Endothelial cell of umbilical vein (primary cell): ENCODE measurements around the gene SH3BGRL2. TPM values are rescaled to one million over a fixed set of nuclear protein-coding genes. Genes with fewer than 3 reads are reported as not detected.

Experiments used
- BruUV-seq: library from RNA; stranded (reverse); fragments of 400-500 nt; replicated peaks from 2 replicates; lab custom pipeline; 2021; lab: Mats Ljungman, UMichigan
- CTCF ChIA-PET: fragments of 300-600, 350-600 bp; sonication (Branson Sonifier 250); formaldehyde crosslinking; loops from one replicate; lab custom pipeline; 2021; ENCODE audit warnings: antibody characterized with exemption, inconsistent platforms; lab: Charles Lee
- POLR2A ChIA-PET: fragments of 300-600, 350-600 bp; sonication (Branson Sonifier 250); formaldehyde crosslinking; loops from one replicate; lab custom pipeline; 2021; ENCODE audit warnings: antibody characterized with exemption, inconsistent platforms; lab: Charles Lee
- DNase-seq: peaks from one replicate; pipeline ENCODE4 v3.0.0-alpha.2; 2011; ENCODE audit warnings: low read depth, low spot score
- FAIRE-seq: peaks from 2 replicates; lab custom pipeline; 2011; peaks lifted over from hg19 to GRCh38; lab: Jason Lieb, UNC
- H2AFZ ChIP-seq: 2 replicates; pipeline ENCODE4 v1.6.0; 2012; ENCODE audit warnings: low read depth, low read length, control low read depth, inconsistent platforms
- H3K27ac ChIP-seq: 2 replicates; pipeline ENCODE4 v1.5.1; 2011; ENCODE audit warnings: low read depth, mild to moderate bottlenecking, control low read depth, low read length, moderate library complexity; ENCODE audit not compliant: insufficient read depth
- H3K27me3 ChIP-seq, 2 experiments: 2 replicates each; pipeline versions ENCODE4 v1.6.0 to v1.6.1; 2011; ENCODE audit warnings: low read length in 2 of 2, mixed read lengths in 1 of 2; ENCODE audit not compliant: control insufficient read depth in 2 of 2, insufficient read depth in 2 of 2
- H3K36me3 ChIP-seq, 2 experiments: 2 replicates in 1 of 2; 3 replicates in 1 of 2; pipeline ENCODE4 v1.5.1; 2011; ENCODE audit warnings: low read length in 2 of 2, mild to moderate bottlenecking in 1 of 2, moderate library complexity in 1 of 2; ENCODE audit not compliant: control insufficient read depth in 2 of 2, insufficient read depth in 2 of 2; ENCODE audit errors: extremely low read depth in 1 of 2
- H3K4me1 ChIP-seq: 3 replicates; pipeline ENCODE4 v1.5.1; 2011; ENCODE audit warnings: mild to moderate bottlenecking, low read length; ENCODE audit not compliant: control insufficient read depth, insufficient read depth; ENCODE audit errors: extremely low read depth
- H3K4me2 ChIP-seq: 2 replicates; pipeline ENCODE4 v1.6.1; 2011; ENCODE audit warnings: low read length, control low read depth, mixed read lengths; ENCODE audit not compliant: insufficient read depth
- H3K4me3 ChIP-seq, 3 experiments: fragments of 200-600 bp in 1 of 3; sonication (generic), shearing (Covaris generic) in 1 of 3; replicated peaks in 1 of 3; 2 replicates each; pipeline ENCODE4 v1.5.1; 2011 to 2016; ENCODE audit warnings: control low read depth in 3 of 3, low read length in 3 of 3, mild to moderate bottlenecking in 2 of 3, inconsistent platforms in 1 of 3, low read depth in 1 of 3, moderate library complexity in 1 of 3; ENCODE audit not compliant: insufficient read depth in 1 of 3
- H3K79me2 ChIP-seq: 2 replicates; pipeline ENCODE4 v1.6.0; 2012; ENCODE audit warnings: low read length, inconsistent platforms; ENCODE audit not compliant: control insufficient read depth, insufficient read depth
- H3K9ac ChIP-seq: replicated peaks from 2 replicates; pipeline ENCODE3; 2011; ENCODE audit warnings: low read length, control low read depth; ENCODE audit not compliant: insufficient read depth; ENCODE audit errors: extremely low read depth
- H3K9me1 ChIP-seq: replicated peaks from 3 replicates; pipeline ENCODE4 v1.6.0; 2011; ENCODE audit warnings: mild to moderate bottlenecking, low read length; ENCODE audit not compliant: control insufficient read depth, insufficient read depth; ENCODE audit errors: extremely low read depth
- H3K9me3 ChIP-seq: replicated peaks from 2 replicates; pipeline ENCODE4 v1.5.1; 2012; ENCODE audit warnings: low read length, inconsistent platforms; ENCODE audit not compliant: control insufficient read depth, insufficient read depth
- H4K20me1 ChIP-seq: replicated peaks from 2 replicates; pipeline ENCODE3; 2011; ENCODE audit warnings: mild to moderate bottlenecking, low read length; ENCODE audit not compliant: control insufficient read depth, insufficient read depth; ENCODE audit errors: extremely low read depth
- CTCF ChIP-seq, 2 donors: IDR thresholded peaks; 1 replicate in 1 of 2; 2 replicates in 1 of 2; pipeline ENCODE4 v1.5.1; 2011; ENCODE audit warnings: low read length in 2 of 2, mild to moderate bottlenecking in 2 of 2, moderate library complexity in 2 of 2, control low read depth in 1 of 2, inconsistent platforms in 1 of 2, low read depth in 1 of 2; ENCODE audit not compliant: insufficient read depth in 1 of 2; ENCODE audit errors: extremely low read depth in 1 of 2
- EZH2 ChIP-seq: IDR thresholded peaks from 2 replicates; pipeline ENCODE4 v1.6.1; 2012; ENCODE audit warnings: borderline replicate concordance, low read depth, mild to moderate bottlenecking, moderate library complexity, low read length, inconsistent platforms; ENCODE audit not compliant: severe bottlenecking
- FOS ChIP-seq: IDR thresholded peaks from 2 replicates; pipeline ENCODE4 v1.6.1; 2011; ENCODE audit warnings: mild to moderate bottlenecking, low read length, moderate library complexity, borderline replicate concordance; ENCODE audit not compliant: insufficient read depth
- GATA2 ChIP-seq: IDR thresholded peaks from 2 replicates; pipeline ENCODE4 v1.7.0; 2011; ENCODE audit warnings: low read depth, mild to moderate bottlenecking, moderate library complexity, mixed read lengths, low read length; ENCODE audit not compliant: insufficient read length, insufficient read depth
- JUN ChIP-seq: IDR thresholded peaks from 2 replicates; pipeline ENCODE4 v1.6.1; 2011; ENCODE audit warnings: borderline replicate concordance, low read depth; ENCODE audit not compliant: insufficient read length, insufficient read depth
- MAX ChIP-seq: IDR thresholded peaks from 2 replicates; pipeline ENCODE4 v1.6.1; 2011; ENCODE audit not compliant: insufficient read depth, insufficient read length
- MYC ChIP-seq: IDR thresholded peaks from one replicate; pipeline ENCODE4 v1.6.1; 2011; ENCODE audit warnings: mild to moderate bottlenecking, low read depth, low read length
- POLR2A ChIP-seq: IDR thresholded peaks from 2 replicates; pipeline ENCODE4 v1.6.1; 2012; ENCODE audit warnings: low read depth, mild to moderate bottlenecking, control low read depth, low read length
- POLR2AphosphoS5 ChIP-seq: IDR thresholded peaks from 2 replicates; pipeline ENCODE4 v1.6.1; 2012; ENCODE audit warnings: low read depth, mild to moderate bottlenecking, control low read depth, low read length, moderate library complexity; ENCODE audit not compliant: insufficient read depth
- dilution Hi-C: fragments of 300-500 bp; cut with MboI; formaldehyde crosslinking; loops from one replicate; pipeline ENCODE4 v1.15.0; 2019; ENCODE audit warnings: low sequenced_read_pairs; ENCODE audit not compliant: extremely low pct_ligation_motif_present
- intact Hi-C: fragments of 100-400 bp; cut with micrococcal nuclease; formaldehyde crosslinking; loops from one replicate; pipeline ENCODE4 v1.10.0; 2022
- polyA plus RNA-seq, 4 experiments: library from polyadenylated mRNA; depleted of rRNA in 3 of 4; stranded (reverse) in 3 of 4; unstranded in 1 of 4; fragments of >200 nt; gene quantifications; 2 replicates each; pipeline versions ENCODE4 v1.2.1 to v1.2.3, GENCODE V29; 2011 to 2012; ENCODE audit warnings: missing spikeins in 1 of 4
- total RNA-seq: library from RNA; stranded (reverse); gene quantifications from 2 replicates; pipeline ENCODE4 v1.2.3, GENCODE V29; 2021

Gene SH3BGRL2
- total and polyA plus RNA-seq, 2 donors (not counting 3 experiments of a cell fraction or from before 2014, with no cell fraction given), result 3.2 to 10.7 TPM

- CTCF ChIA-PET, result interaction anchor here (0.8 to 1.4 kb wide), 4 partner anchors 11 to 117 kb away, joined by 3 to 4 read pairs (median 3); no protein-coding TSS in a partner anchor
- no peak for DNase-seq
- Histone ChIP-seq H4K20me1 (no peaks in the 10 kb centered on the region), H3K9ac (no peak overlapping the region), H3K4me1 (no peaks in the 10 kb centered on the region), H3K4me3 (no peak overlapping the region), H3K36me3 (no peaks in the 10 kb centered on the region), H3K27me3 (no peaks in the 10 kb centered on the region), H3K9me3 (no peaks in the 10 kb centered on the region), H3K9me1 (no peaks in the 10 kb centered on the region), H3K79me2 (peaks cover 4% of the 10 kb centered on the region), H3K27ac (no peak overlapping the region), H3K4me2 (no peak overlapping the region), H2AFZ (no peak overlapping the region)
- no peak for TF ChIP-seq GATA2
- no peak for TF ChIP-seq MYC
- no peak for TF ChIP-seq FOS
- TF ChIP-seq CTCF (IDR thresholded peaks at IDR 0.05; ENCODE audit: extremely low read depth in 1 of 2, insufficient read depth in 1 of 2, low read depth in 1 of 2, low read length in 2 of 2), result no peak
- no peak for TF ChIP-seq POLR2AphosphoS5
- TF ChIP-seq MAX, result no peak
- no peak for TF ChIP-seq POLR2A
- TF ChIP-seq JUN, result no peak
- no peak for TF ChIP-seq EZH2
- POLR2A ChIA-PET, result no interaction called here
- no TSS peak for BruUV-seq
- dilution Hi-C loops, result no loop called here
- no peak for FAIRE-seq
- intact Hi-C loops, result no loop called here
Observed at GRCh38 chr6:79687759-79688158, 56.6 kb downstream of the SH3BGRL2 start.
